Fibroblast of skin of scalp (primary cell): ENCODE measurements around the gene AMPD3.

ENCODE experiments used
- DNase-seq: peaks from one replicate; pipeline ENCODE4 v3.0.0-alpha.2; 2013

Gene AMPD3

GRCh38 chr11:10461276-10461790, 6.3 kb downstream of the AMPD3 start:
- DNase-seq: no peak

GRCh38 chr11:10462746-10463300, 7.8 kb downstream of the AMPD3 start:
- DNase-seq: no peak

- no peak for DNase-seq
Measured at GRCh38 chr11:10473371-10473770, 18.3 kb downstream of the AMPD3 start.

- DNase-seq: no peak
Measured at GRCh38 chr11:10474551-10474950, 19.5 kb downstream of the AMPD3 start.

DNA sequence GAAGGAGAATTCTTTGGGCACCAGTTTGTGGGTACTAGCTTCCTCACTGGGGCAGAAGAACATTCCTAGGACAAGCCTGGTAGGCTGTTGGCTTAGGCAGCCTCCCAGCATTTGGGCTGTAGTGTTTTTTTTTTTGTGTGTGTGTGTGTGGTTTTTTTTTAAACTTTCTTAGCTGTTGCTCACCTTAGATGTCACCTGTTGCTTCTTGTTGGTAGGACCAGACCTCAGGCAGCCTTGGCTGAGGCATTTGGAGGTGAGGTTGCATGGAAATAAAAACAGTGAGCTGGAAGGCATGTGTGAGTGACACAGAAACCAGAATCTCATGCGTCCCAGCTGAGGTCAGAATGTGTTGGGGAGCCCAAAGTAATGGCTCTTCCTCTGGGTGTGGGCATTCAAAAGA, 21.3 kb downstream of the AMPD3 start:
- no peak for DNase-seq

DNA sequence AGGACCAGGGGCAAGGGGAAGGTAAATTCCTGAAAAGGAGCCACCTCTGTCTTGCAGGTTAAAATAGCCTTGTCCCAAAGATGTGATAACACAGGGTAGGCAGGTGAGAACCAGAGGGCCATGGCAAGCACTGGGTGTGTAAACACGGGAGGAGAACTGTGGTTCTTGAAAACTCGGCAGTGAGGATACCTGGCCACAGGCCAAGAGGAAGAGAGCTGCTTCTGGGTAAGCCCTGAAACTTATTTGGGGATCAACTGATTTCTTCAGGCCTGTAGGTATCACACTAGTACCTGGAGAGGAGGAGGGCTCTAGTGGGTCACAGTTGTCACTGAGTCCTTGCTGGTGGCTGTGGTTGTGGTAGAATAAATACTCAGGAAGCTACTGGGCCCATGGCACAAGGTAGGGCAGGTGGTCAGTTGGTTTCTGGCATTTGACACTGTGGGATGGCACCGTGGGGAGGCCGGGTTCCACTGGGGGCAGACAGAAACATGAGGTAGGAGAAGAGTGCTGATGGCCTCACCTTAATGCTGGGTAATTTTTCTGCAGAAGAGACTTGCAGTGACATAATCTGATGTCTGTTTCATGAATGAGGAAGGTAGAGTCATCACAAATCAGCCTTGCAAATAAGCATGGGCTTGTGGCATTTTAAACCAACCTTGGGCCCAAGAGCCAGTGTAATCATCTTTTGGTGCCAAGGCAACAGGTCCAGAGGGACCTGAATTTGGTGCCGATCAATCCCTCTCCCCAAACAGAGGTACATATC, 22.0 kb downstream of the AMPD3 start:
- no peak for DNase-seq

DNA sequence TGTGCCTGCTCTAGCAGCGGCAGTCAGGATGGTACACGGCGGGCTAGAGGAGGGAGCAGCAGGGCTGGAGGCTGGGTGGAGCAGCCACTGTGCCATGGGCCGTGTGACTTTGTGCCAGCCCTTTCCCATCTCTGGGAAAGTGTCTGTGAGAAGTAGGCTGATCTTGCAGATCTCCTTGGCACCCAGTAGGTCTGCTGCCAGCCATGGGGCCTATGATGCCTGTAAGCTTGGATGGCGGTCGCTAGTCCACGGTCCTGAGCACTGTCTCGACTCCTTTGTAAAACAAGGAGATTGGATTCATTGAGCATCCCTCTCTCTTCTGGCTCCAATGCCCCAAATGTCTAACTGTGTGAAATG, 22.6 kb downstream of the AMPD3 start:
- DNase-seq: no peak

DNA sequence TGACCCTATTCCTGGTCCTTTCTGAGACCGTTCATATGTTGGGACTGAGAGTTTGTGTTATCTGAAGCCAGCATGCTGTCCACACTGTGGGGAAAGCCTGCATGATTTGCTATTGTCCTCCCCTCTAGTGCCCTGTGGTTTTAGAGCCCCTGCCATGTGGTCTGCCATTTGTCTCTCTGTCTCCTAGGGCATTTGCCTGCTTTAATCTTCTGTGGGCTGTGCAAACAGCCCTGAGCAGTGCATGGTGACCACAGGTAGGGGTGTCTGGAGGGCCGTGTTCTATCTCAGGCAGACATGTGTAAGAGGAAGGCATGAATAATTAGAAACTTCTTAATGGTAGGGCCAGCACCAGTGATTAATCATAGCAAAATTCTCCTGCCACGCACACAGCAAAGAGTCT, 23.0 kb downstream of the AMPD3 start:
- DNase-seq: no peak

DNA sequence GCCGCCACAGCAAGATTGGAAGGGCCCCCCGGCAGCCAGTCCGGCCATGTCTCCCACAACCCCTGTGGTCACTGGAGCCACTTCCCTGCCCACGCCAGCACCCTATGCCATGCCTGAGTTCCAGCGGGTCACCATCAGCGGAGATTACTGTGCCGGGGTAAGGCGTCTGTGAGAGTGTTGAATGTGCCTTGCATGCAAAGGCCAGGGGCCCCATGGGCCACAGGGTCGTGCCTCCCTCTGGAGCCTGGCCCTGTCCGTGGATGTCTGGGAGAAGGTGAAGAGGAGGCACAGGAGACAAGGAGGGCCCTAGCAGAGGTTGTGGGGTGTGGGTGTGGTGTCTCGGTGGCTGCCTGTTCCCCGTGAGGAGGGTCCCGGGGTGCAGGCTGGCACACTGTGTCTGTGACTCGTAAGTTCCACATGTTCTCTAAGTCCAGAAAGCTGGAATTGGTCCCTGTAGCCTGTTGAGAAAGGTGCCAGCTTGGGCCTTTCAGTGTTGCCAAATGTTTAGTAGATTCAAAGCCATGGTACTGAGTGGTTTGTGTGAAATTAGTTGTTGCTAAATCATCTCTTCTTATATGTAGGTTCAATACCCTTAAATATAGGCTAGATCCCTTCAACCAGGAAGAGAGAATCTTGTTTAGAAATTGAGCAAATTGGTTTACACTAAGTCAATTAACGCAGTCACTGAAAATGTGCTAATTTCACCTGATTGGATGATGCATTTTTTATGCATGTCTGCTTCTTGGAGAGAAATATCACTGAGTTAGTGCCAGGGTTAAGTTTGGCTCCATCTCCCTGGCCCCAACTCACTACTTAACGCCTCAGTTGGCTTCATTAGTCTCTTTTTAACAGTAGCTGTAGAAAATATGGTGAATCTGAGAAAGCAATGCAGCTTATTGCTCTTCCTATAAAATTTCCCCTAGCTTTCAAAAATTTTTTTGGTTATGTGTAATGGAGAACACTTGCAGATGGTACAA, 23.8 kb downstream of the AMPD3 start:
- no peak for DNase-seq

DNA sequence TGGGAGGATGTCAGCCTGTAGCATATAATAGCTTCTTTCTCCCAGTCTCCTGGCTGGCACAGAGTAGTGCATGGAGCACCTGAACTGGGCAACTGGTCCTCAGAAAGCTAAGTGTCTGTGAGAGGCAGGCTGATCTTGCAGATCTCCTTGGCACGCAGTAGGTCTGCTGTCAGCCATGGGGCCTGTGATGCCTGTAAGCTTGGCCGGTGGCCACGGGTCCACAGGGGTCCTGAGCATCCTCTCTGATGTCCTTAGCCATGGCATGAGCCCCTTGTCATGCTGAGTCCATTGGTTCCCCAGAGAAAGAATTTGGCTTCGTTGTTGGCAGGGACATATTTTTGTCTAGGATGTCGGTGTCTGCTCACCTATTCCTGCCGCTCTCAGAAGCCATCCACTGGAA, 25.0 kb downstream of the AMPD3 start:
- DNase-seq: no peak

- no peak for DNase-seq
Measured at GRCh38 chr11:10480760-10481159, 25.7 kb downstream of the AMPD3 start.

- no peak for DNase-seq
Measured at GRCh38 chr11:10481560-10482349, 26.7 kb downstream of the AMPD3 start.

DNA sequence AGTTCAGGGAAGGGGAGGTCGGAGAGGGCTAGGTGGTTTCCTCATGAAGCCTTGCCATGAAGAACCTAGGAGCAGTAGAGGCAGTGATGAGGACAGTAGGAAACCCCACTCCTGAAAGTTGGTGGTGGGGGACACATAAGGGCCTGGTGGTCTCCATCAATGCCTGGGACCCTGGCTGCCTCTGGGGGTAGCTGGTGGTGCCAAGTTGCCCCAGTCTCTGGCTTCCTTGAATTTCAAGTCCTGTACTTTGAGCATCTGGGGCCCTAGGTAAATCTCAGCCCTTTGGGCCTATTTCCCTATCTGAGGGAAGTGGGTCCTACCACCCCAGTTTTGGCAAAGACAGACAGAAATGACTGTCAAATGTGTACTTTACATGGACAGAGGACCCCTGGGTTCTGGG, 28.1 kb downstream of the AMPD3 start:
- DNase-seq: no peak

GRCh38 chr11:10483584-10483983, 28.5 kb downstream of the AMPD3 start:
- DNase-seq: no peak

DNA sequence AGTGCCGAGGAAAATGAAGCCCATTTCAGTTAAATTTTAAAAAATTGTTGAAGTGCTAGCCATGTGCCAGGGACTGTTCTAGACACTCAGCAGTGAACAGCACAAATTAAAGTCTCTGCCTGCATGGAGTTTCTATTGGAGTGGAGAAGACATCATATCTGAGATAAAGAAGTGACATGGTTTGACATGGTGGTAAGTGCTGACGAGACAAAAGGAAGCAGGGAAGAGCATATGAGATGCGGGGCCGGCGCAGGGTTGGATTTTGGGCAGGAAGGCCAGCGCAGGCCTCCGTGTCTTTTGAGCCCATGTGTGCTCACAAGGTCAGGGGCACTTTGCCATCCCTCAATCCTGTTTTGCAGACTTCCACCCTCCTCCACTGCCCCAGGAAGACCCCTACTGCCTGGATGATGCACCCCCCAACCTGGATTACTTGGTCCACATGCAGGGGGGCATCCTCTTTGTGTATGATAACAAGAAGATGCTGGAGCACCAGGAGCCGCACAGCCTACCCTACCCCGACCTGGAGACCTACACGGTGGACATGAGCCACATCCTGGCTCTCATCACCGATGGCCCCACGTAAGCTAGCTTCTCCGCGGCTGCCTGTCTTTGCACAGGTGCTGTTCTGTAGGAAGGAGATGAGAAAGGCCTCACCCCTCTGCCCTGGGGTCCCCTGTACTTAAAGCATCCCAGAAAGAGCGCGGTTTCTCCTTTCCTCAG, 29.6 kb downstream of the AMPD3 start:
- no peak for DNase-seq

DNA sequence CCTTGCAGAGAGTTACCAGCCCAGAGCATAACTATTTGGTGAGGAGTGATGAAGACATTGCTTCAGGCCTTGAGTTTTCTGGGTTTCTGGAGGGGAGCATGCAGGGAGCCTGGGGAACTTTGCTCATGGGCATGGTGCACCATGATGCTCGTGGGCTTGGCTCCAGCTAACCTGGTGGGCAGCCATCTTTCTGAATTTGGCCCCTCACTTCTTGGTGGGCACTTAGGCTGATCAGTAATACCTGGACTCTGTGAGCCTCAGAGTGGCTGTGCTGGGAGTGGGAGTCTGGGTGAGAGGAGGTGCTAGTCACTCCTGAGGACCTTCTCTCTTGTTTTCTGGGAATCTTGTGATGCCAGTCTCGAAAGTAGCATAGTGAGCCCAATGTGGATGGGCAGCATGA, 30.6 kb downstream of the AMPD3 start:
- no peak for DNase-seq

- no peak for DNase-seq
Measured at GRCh38 chr11:10486161-10486840, 31.2 kb downstream of the AMPD3 start.

GRCh38 chr11:10487002-10487647, 32.1 kb downstream of the AMPD3 start:
- no peak for DNase-seq

GRCh38 chr11:10488121-10488933, 33.3 kb downstream of the AMPD3 start:
- no peak for DNase-seq
